ENCODE data around the gene ABCB8.

Gene ABCB8

DNA sequence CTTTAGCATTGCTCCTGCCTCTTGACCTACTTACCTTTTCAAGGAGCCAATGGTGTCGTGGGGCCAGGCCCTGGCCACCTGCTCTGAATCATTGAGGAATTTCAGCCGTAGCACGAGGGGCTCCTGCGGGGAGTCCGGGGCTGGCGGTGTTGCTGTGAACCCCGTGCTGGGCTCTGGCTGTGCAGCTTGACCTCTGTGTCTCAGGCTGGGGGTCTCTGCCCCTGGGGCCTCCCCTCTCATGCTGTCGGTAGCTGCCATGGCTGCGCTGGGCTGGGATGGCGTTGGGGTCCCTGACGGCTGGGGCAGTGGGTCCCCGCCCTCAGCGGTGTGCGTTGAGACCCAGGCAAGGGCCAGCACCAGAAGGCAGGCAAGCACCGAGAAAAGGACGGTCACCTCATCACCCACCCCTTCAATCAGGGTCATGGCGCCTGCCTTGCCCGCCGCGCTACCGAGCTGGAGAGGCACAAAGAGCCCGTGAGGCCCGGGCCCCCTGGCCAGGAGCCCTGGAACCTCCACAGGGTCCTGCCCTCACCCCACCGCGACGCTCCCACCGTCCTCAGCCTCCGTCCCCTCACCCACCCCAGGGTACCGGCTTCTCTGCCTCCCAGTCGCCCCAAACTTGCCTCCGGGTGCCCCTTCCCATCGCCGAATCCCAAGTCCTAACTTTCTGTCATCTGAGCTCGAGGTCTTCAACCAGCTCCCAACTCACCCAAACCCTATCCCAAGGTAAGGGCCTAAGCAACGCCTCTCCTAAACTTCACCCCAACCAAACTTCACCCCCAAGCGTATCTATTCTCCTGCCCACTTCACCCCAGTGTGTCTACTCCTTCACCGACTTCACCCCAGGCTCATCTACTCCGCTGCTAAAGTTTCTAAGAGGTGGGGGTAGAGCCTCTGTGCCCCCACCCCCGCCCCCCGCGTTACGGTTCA lies 54.2 kb downstream of the ABCB8 start:
- Mint-ChIP-seq H3K27ac (peak overlapping the region; percentile 92), H3K36me3 (ENCODE audit: low read depth) (peaks cover 13% of the 10 kb centered on the region), H3K4me3 (peak overlapping the region; percentile 96), H3K4me1 (ENCODE audit: low read depth) (peaks cover 52% of the 10 kb centered on the region), H3K9me3 (no peaks in the 10 kb centered on the region), H3K27me3 (peaks cover 13% of the 10 kb centered on the region)

DNA sequence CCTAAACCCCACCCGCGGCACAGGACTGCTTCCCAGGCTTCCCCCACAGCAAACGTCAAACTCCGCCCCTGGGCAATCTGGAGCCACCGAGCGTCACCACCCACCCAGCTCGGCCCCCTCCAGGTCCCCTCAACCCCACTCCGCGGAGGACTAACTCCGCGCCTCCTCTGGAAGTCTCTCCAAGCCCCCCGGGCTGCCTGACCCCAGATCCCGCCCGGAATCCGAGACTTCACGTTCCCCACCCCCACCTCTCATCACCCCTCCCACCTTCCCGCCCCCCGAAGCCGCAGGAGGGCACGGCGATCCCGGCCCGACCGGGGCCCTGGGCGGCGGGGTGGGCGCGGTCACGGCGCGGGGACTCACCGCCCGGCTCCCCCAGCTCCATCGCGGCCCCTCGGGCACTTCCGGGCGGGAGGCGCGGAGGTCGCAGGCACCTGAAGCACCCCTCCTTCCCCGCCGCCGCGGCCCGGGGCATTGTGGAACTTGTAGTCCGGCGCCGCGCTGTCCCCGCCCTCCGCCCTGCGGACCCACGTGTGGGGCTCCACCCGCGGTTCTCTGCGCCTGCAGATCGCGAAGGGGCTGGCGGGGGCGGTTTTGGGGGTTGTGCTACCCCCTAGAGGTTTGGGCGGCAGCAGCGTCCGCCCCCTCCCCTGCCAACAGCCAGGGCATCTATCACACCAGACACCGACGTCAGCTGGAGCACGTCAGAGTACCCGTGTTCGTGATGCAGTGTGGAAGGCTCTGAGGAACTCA lies 55.0 kb downstream of the ABCB8 start, which contains the start of gene TMUB1:
TSS of gene TMUB1 (minus strand) at position 423 of the 753 bp plus-strand sequence. CDS start 930 bp downstream, outside the sequence.
- H3K9me3 Mint-ChIP-seq = no peaks in the 10 kb centered on the region
- peak within 1 kb of the TSS; percentile 96 for H3K4me3 Mint-ChIP-seq
- H3K27me3 Mint-ChIP-seq = peaks cover 13% of the 10 kb centered on the region
- peaks cover 52% of the 10 kb centered on the region for H3K4me1 Mint-ChIP-seq (ENCODE audit: low read depth)
- peak within 1 kb of the TSS; percentile 92 for H3K27ac Mint-ChIP-seq
- peaks cover 9% of the 10 kb centered on the region for H3K36me3 Mint-ChIP-seq (ENCODE audit: low read depth)

DNA sequence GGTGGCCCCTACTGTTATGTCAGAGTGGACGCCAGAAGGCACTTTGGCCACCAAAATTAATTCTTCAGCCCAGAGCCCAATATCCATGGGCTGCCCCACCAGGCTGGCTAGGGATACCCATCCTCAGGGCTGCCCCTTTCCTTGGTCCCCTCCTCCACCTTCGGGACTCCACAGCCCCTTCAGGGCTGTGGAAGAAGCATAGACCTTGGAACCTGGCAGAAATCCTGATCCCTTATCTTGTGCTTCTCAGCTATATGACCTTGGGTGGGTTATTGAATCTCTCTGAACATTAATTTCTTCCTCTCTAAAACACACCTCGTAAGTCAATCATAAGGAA lies 55.5 kb downstream of the ABCB8 start:
- Mint-ChIP-seq H3K27ac (no peak overlapping the region), H3K36me3 (ENCODE audit: low read depth) (peaks cover 8% of the 10 kb centered on the region), H3K27me3 (peaks cover 13% of the 10 kb centered on the region), H3K4me3 (peak overlapping the region; percentile 68), H3K4me1 (ENCODE audit: low read depth) (peaks cover 54% of the 10 kb centered on the region), H3K9me3 (no peaks in the 10 kb centered on the region)

DNA sequence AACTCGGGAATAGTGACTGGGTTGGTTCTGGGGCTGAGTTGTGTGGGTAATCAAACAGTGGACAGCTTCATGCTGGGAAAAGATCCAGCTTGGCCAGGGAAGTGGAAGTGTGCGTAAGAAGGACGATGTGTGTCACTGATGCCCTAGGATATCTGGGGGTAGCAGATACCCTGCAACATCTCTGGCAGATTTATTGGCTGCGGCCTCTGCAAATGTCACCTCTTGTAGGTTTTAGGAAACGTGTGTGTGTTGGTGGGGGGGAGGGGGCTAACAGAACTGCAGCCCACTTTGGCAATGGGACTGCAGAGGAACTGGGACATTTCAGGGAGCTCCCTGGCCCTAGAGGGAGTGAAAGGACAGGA lies 57.1 kb downstream of the ABCB8 start:
- H3K36me3 Mint-ChIP-seq (ENCODE audit: low read depth) = peaks cover 7% of the 10 kb centered on the region
- H3K27me3 Mint-ChIP-seq = peaks cover 16% of the 10 kb centered on the region
- peak overlapping the region; percentile 33 for H3K27ac Mint-ChIP-seq
- H3K9me3 Mint-ChIP-seq = no peaks in the 10 kb centered on the region
- peak overlapping the region; percentile 78 for H3K4me3 Mint-ChIP-seq
- peaks cover 49% of the 10 kb centered on the region for H3K4me1 Mint-ChIP-seq (ENCODE audit: low read depth)

DNA sequence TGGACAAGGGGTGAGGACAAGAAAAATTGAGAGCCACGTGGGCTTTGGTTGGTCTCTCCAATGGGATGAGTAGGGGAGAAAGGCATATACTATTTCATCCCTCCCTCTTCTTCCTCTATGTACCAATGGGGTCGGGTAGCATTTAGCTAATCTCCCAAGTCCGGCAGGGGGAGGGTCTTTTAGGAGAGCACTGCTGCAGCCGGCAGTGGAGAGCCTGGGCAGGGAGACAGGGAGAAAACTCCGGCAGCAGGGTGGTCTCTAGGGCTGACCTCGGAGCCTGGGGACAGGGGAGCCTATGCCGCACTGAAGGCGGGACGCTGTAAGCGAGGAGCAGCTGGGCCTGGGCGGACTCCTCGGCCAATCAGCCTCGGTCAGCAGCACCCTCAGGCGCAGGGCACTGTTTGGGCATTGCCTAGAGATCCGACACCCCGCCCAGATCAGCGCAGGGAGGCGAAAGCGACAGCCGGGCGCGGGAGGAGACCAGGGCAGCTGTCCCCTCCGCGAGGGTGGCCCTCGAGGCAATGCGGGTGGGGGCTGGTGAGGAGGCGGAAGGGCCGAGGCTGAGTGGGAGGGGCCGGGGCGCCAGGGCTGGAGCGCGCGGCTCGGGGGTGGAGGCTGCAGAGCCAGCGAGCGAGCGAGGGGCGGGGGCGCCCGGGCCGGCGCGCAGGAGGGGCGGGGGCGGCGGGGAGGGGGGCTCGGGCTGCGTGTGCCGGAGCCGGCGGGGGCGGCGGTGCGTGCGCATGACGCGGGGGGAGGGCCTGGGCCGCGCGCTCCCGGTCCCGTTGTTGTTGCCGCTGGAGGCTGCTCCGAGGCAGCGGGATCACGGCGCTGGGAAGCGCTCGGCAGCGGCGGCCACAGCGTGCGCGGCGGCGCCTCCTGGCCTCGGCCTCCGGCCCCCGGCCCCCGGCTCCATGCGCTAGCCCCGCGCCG lies 57.7 kb downstream of the ABCB8 start, which contains the start of gene AGAP3:
TSS of gene AGAP3 (plus strand) at position 785 of the 930 bp plus-strand sequence. CDS start 267 bp downstream, outside the sequence.
- Mint-ChIP-seq H3K27me3 (peaks cover 16% of the 10 kb centered on the region), H3K27ac (peak within 1 kb of the TSS; percentile 65), H3K9me3 (no peaks in the 10 kb centered on the region), H3K4me3 (peak within 1 kb of the TSS; percentile 87), H3K4me1 (ENCODE audit: low read depth) (peaks cover 49% of the 10 kb centered on the region), H3K36me3 (ENCODE audit: low read depth) (peaks cover 7% of the 10 kb centered on the region)

DNA sequence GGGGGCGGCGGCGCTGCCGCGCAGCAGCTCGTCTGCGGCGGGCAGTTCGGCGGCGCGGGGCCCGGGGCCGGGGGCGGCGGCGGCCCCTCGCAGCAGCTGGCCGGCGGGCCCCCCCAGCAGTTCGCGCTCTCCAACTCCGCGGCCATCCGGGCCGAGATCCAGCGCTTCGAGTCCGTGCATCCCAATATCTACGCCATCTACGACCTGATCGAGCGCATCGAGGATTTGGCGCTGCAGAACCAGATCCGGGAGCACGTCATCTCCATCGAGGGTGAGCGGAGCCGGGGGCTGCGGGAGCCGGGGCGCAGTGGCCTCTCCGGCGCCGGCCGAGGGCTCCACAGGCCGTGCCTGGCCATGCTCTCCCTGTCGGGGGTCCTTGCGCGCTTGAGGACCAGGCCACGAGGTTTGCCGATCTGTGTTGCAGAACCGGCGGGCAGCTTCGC lies 58.6 kb downstream of the ABCB8 start:
- peaks cover 45% of the 10 kb centered on the region for H3K4me1 Mint-ChIP-seq (ENCODE audit: low read depth)
- no peaks in the 10 kb centered on the region for H3K9me3 Mint-ChIP-seq
- peak overlapping the region; percentile 65 for H3K27ac Mint-ChIP-seq
- H3K27me3 Mint-ChIP-seq = peaks cover 16% of the 10 kb centered on the region
- peak overlapping the region; percentile 87 for H3K4me3 Mint-ChIP-seq
- peaks cover 7% of the 10 kb centered on the region for H3K36me3 Mint-ChIP-seq (ENCODE audit: low read depth)

DNA sequence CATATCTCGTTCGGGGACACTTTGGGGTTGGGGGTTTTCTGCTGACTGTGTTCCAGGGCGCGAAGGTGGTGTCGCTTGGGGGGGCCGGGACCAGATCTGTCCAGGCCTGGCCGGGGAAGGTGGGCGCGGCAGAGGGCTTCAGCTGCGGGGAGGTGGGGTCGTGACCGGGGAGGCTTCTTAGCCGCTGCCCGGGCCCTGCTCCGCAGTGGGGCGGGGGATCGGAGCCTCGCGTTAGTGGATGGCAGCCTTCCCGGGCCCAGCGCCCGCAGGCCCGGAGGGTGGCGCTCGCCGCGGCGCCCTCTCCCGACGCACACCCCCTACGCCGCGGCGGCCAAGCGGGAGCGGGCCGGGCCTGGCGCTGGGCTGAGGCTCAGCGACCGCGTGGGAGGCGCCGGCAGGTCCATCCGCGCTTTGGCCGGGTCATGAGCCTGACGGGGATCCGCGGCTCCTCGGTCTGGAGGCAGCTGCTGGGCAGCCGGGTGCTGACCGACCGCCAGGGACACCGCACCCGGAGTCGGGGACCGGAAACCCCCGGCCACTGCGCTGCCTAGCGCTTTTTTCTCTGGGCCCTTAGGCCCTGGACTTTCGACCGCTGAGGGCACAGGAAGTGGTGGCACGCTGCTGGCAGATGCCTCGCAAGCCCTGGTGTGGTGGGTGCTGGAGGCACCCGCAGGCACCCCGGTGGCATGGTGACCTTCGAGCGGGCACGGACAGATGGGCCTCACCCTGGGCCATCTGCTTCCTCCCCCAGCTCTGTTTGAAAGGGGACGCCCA lies 59.2 kb downstream of the ABCB8 start:
- Mint-ChIP-seq H3K4me1 (ENCODE audit: low read depth) (peaks cover 41% of the 10 kb centered on the region), H3K4me3 (peak overlapping the region; percentile 87), H3K36me3 (ENCODE audit: low read depth) (peaks cover 7% of the 10 kb centered on the region), H3K9me3 (no peaks in the 10 kb centered on the region), H3K27ac (peak overlapping the region; percentile 65), H3K27me3 (peaks cover 16% of the 10 kb centered on the region)

DNA sequence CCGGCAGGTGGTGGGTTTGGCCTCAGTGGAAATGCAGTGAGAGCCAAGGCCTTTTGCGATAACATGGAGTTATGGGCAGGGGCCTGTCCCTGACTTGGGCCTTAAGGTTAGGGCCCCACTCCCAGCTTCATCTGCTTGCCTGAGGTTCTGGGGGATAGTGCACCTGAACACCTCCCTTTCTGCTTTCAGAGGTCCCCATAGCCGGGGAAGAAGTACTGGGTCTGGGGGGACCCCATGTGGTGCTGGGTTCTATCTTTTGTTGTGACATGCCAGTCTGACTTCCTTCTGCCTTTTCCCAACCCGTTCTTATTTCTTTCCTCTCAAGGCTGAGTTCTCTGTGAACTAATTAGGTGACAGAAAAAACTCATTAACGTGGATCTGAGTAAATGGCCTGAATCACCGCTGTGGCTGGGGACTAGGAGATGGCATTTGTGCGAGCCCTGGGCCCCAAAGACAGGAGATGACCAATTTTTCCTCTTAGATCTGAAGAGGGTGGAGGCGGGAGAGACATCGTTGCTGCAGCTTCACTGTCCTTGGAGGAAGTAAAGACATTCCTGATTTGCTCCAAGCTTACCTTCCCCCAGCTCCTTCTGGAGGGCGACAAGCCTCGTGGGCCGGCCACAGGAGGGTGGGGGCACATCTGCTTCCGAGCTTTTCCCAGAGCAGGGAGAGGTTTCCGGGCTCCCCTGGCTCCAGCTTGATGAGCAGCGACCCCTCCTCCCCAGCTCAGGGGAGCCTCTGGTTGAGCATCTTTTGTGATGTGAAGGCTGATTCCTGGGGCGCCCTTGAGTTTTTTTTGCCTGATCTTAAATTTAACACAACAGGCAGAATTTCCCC lies 60.0 kb downstream of the ABCB8 start:
- H3K27me3 Mint-ChIP-seq = peaks cover 16% of the 10 kb centered on the region

DNA sequence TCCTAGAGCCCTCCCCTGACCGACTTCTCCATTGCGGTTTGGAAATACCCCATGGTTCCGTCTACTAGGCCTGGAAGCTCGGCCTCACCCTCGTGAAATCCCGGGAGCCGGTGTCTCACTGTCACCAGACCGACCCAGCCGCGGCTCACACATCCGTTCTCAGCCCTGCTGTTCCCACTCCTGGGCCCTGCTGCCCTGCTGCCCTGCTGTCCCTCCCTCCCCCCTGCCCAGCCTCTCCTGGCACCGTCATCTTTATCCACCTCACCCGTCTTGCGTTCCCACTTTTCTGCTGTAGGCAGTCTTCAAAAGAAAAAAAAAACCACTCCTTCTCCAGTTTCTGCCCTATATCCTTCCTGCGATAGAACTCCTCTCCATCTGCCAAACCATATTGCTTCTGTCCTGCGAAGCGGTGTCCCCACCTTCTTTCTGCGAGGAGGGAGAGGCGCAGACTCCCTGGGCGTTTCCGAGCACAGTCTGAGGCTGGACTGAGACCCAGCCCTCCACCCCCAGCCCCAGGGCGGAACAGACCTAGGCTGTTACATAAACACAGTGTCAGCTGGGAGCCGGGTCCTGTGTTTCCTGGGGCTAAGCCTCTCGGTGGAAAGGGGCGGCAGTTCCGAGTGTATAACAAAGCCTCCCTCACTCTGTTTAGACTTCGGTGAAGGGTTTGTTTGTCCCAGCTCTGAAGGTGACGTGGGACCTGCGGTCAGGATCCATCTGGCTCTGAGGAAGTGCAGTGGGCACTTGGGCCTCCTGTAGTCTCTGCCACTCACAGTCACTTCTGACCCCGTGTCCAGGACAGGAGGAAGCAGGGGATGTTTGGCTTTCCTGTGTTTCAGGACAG lies 60.8 kb downstream of the ABCB8 start:
- Mint-ChIP-seq H3K4me3 (peak overlapping the region; percentile 87), H3K9me3 (no peaks in the 10 kb centered on the region), H3K36me3 (ENCODE audit: low read depth) (peaks cover 7% of the 10 kb centered on the region), H3K27me3 (peaks cover 16% of the 10 kb centered on the region), H3K4me1 (ENCODE audit: low read depth) (peaks cover 33% of the 10 kb centered on the region), H3K27ac (peak overlapping the region; percentile 13)

More for the DNA sequence above, 60.0 kb downstream of the ABCB8 start:
- Mint-ChIP-seq H3K36me3 (ENCODE audit: low read depth) (peaks cover 7% of the 10 kb centered on the region), H3K4me1 (ENCODE audit: low read depth) (peaks cover 37% of the 10 kb centered on the region), H3K9me3 (no peaks in the 10 kb centered on the region), H3K27ac (peak overlapping the region; percentile 54), H3K4me3 (peak overlapping the region; percentile 87)

DNA sequence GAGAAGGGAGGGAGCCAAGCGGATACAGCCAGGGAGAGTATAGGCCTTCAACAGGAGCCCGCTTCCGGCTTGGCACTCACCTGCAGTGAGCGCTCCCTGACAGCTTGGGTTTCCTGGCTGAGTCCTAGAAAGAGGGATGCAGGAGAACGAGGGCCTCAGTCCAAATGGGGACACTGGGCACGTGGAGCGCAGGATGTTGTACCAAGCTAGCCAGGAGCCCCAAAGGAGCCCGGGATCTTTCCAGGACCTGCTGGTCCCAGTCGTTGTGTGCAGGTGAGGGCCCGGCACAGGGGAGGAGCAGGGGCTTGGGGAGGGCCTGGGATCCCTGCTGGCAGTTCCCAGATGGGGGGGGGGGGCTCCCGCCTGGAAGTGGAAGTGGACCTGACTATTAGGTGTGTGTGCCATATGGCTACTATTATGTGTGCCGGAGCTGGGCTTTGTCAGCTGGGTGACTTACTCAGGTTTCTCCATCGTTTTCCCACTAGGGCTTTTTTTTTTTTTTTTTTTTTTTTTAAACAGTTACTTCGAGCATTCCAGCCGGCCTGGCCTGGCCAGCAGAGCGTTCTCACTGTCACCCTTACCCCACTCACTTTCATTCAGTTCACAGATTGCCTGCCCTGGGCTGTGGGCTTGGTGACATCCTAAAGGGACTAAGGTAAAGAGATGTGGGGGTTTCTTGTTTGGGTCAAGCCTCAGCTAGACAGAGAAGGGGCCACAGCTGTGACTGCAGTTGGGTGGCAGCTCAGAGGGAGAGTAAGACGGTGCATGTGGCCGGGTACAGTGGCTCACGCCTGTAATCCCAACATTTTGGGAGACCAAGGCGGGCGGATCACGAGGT lies 61.9 kb downstream of the ABCB8 start:
- Mint-ChIP-seq H3K4me3 (no peak overlapping the region), H3K36me3 (ENCODE audit: low read depth) (peaks cover 7% of the 10 kb centered on the region), H3K27me3 (peaks cover 11% of the 10 kb centered on the region), H3K9me3 (no peaks in the 10 kb centered on the region), H3K4me1 (ENCODE audit: low read depth) (peaks cover 25% of the 10 kb centered on the region), H3K27ac (no peak overlapping the region)

DNA sequence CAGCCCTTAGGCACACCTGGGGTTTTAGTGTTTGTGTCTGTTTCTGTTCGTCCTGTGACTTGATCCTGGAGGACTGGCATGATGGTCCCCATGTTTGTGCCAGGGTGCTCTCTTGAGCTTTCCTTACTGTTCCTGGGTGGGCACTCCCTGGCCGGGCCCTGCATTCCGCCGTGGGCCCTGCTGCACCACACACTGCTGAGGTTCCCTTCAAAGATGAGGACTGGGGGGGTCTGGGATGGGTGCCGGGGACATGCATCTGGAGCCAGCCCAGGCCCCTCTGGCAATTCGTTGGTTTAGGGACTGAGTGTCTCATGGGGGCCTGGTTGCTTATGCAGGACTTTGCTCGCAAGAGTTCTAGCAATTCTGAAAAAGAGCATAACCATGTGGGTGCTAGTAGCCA lies 62.8 kb downstream of the ABCB8 start:
- no peaks in the 10 kb centered on the region for H3K9me3 Mint-ChIP-seq
- H3K27ac Mint-ChIP-seq = no peak overlapping the region
- H3K4me1 Mint-ChIP-seq (ENCODE audit: low read depth) = peaks cover 17% of the 10 kb centered on the region
- H3K27me3 Mint-ChIP-seq = peaks cover 4% of the 10 kb centered on the region
- H3K36me3 Mint-ChIP-seq (ENCODE audit: low read depth) = peaks cover 7% of the 10 kb centered on the region
- no peak overlapping the region for H3K4me3 Mint-ChIP-seq

DNA sequence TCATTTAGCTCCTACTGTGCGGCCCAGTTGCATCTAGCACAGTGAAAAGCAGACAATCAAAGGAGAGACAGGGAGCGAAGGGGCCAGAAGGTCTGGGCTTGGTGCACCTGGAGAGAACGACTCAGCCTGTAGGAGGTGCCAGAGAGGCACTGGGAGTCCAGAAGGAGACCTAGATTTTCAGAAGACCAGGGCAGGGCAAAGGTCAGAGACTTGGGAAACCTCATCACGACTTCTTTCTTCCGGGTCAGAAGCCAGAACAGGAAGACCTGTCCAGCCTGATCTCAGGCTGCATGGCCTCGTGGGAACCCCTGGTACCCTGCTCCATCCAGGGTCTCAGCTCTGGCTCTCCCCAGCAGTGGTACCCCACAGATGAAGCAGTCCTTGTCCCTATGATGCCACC lies 63.2 kb downstream of the ABCB8 start:
- Mint-ChIP-seq H3K4me1 (ENCODE audit: low read depth) (peaks cover 17% of the 10 kb centered on the region), H3K27ac (no peak overlapping the region), H3K9me3 (no peaks in the 10 kb centered on the region), H3K4me3 (no peak overlapping the region), H3K36me3 (ENCODE audit: low read depth) (peaks cover 7% of the 10 kb centered on the region), H3K27me3 (peaks cover 4% of the 10 kb centered on the region)

Measured in stimulated activated naive CD8-positive, alpha-beta T cell treated with anti-CD3 and anti-CD28 coated beads, Interleukin-15, Interleukin-2, amounts not matched to agents 100 ng/mL and 50 ng/mL, for 24 hours (primary cell).